GM06990 (cell line): Measurements from ENCODE around the gene PIEZO1.
A peak's percentile ranks its signal among the peaks of the same experiment; 100 is the strongest.

Experiments used
- DNase-seq: peaks from one replicate; pipeline ENCODE4 v3.0.0-alpha.2; 2011; ENCODE audit not compliant: insufficient read length; ENCODE audit errors: extremely low read depth
- H3K27me3 ChIP-seq: replicated peaks from 2 replicates; pipeline ENCODE4 v1.6.0; 2011; ENCODE audit warnings: low read length; ENCODE audit not compliant: control insufficient read depth, insufficient read depth
- H3K36me3 ChIP-seq: 2 replicates; pipeline ENCODE4 v1.5.1; 2011; ENCODE audit warnings: low read length; ENCODE audit not compliant: control insufficient read depth, insufficient read depth
- H3K4me3 ChIP-seq: replicated peaks from 2 replicates; pipeline ENCODE4 v1.5.1; 2011; ENCODE audit warnings: low read depth, mild to moderate bottlenecking, control low read depth, low read length
- TF ChIP-seq, protein P1 (sequence below): IDR thresholded peaks from 2 replicates; pipeline ENCODE4 v1.5.1; 2011; ENCODE audit warnings: low read length, control low read depth, mild to moderate bottlenecking, inconsistent platforms; ENCODE audit not compliant: insufficient read depth, poor library complexity, severe bottlenecking

The PIEZO1 gene

DNA sequence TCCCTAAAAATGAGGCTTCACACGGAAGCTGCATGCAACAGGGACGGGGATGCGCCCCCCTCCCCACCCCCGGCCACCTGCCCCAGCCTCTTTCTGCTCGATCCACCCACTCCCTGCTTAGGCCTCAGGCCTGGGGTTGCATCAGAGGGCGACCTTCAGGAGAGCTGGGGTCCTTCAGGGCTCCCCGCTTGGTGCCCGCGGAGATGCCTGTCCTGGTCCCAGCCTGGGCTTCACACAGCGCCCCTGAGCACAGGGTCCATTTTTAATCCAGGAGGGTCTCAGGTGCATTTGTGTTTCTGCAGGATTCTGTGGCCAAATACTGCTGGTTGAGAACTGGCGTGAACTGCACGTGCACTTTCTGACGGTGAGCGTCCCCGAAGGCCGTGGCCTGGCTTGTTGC lies 34.1 kb upstream of the PIEZO1 start:
- Histone ChIP-seq H3K36me3 (peaks cover 1% of the 10 kb centered on the region), H3K27me3 (no peaks in the 10 kb centered on the region), H3K4me3 (no peak overlapping the region)
- no peak for DNase-seq
- TF ChIP-seq, protein P1, sequence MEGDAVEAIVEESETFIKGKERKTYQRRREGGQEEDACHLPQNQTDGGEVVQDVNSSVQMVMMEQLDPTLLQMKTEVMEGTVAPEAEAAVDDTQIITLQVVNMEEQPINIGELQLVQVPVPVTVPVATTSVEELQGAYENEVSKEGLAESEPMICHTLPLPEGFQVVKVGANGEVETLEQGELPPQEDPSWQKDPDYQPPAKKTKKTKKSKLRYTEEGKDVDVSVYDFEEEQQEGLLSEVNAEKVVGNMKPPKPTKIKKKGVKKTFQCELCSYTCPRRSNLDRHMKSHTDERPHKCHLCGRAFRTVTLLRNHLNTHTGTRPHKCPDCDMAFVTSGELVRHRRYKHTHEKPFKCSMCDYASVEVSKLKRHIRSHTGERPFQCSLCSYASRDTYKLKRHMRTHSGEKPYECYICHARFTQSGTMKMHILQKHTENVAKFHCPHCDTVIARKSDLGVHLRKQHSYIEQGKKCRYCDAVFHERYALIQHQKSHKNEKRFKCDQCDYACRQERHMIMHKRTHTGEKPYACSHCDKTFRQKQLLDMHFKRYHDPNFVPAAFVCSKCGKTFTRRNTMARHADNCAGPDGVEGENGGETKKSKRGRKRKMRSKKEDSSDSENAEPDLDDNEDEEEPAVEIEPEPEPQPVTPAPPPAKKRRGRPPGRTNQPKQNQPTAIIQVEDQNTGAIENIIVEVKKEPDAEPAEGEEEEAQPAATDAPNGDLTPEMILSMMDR, result no peak

DNA sequence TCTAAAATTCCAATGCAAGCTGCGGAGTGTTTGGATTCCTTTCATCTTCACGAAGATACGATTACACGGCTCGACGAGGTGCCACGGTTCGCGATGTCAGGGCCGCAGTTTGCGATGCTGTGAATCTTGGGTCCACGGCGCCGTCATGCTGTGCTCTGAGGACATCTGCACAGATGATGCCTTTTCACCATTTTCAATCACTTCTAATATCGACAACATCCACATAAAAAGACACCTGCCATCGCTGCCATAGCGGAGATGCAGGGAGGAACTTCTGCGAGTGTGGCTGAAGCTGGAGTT lies 33.5 kb upstream of the PIEZO1 start:
- Histone ChIP-seq H3K36me3 (peaks cover 1% of the 10 kb centered on the region), H3K4me3 (no peak overlapping the region), H3K27me3 (no peaks in the 10 kb centered on the region)
- TF ChIP-seq, protein P1, result no peak
- no peak for DNase-seq

DNA sequence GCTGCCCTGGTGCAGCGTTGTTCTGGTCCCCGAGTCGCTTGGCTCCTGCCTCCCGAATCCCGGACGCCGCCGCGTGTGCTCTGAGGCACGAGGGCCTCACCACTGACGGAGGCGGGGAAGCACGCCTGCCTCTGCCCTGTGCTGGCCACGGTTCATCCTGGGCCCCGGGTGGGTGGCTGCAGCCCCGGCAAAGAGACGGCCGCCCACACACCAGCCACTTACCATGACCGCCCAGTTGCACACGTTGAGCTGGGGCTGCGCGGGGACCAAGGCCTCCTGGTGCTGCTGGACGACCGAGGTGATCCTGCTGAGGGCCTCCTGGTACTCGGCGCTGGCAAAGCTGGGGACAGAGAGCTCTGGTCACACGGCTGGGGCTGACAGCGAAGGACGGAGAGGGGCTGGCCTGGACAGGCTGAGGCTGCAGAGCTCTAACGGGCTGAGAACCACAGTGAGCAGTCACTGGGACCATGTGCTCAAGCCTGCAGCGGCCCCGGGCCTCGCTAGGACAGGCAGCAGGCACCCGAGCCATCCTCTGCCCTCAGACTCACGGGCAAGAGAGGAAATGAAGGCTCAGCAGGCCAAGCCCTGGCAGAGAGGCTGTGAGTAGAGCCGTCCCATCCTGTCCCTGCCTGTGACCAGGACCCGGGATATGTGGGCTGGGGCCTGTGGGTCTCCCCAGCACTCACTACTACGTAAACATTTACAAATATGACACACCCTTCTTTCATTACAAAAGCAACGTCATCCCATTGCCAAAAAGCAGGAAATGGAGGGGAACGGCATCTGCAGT lies 33.0 kb upstream of the PIEZO1 start:
- DNase-seq, result no peak
- TF ChIP-seq, protein P1, result no peak
- H3K4me3 ChIP-seq, result no peak overlapping the region
- H3K36me3 ChIP-seq, result peaks cover 1% of the 10 kb centered on the region
- H3K27me3 ChIP-seq, result no peaks in the 10 kb centered on the region

DNA sequence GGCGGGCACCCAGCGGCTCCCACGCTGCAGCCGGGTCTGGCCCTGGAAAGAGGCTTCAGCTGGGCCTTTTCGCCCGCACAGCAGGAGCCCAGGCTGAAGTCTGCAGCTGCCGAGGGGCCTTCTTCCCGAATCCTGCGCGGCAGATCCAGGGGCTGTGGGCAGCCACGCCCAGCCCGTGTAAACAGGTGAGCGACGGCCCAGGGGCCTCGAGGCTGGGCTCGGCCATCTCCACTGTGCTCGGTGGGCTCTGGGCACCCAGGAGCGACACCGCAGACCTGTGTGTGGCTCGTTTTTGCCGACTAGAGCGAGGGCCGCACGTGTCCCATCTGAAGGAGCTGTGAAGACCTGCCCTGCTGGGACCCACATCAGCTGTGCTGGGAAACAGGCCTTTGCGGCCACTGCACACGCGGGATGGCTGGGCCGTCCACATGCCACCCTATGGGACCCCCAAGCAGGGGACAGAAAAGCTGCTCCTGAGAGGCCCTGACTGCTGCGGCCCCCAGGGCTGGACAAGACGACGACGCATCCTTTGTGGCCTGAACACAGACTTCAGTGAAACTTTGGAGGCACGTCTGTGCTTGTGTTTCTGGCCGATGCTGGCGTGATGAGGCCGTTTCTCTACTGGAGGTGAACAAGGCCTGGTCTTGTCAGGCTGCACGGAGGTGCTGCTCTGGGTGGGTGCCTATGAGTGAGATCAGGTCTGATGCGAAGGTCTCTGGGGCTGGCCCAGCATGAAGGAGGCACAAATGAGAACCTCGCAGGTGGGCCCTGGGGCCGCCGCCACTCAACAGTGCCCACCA lies 31.9 kb upstream of the PIEZO1 start:
- no peak for DNase-seq
- Histone ChIP-seq H3K36me3 (no peaks in the 10 kb centered on the region; the same call in 1 of the 2 replicates), H3K27me3 (no peaks in the 10 kb centered on the region), H3K4me3 (no peak overlapping the region)
- TF ChIP-seq, protein P1, result no peak

DNA sequence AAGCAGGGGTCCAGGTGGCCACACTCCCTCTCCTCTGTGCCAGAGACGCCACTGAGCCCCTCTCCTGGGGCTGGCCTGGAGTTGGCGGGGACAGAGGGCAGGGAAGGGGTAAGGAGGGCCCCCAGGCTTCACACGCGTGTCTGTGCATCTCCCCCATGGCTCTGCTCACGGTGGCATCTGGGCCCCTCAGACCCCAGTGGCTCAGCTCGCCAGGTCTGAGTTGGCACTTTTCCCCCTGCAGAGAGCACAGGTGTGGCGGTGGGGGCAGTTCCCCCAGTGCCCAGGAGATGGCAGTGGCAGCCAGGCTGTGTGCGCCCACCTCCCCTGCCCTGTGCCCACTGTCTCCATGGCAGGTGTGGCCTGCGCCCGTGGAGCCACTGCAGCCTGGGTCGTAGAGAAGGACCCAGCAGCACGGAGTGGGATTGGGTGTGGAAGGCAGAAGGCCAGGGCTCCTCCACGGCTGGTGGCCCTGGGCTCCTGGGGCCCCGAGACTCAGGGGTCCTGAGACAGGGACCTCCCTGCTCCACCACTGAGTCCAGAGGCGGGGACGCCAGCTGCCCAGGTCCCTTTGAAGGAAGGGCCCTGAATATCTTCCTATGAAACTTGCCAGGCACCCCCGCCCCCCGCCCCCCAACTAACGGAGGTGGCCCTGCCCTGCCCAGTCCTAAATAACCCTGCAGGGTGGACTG lies 31.0 kb upstream of the PIEZO1 start:
- no peaks in the 10 kb centered on the region for H3K27me3 ChIP-seq
- no peak overlapping the region for H3K4me3 ChIP-seq
- TF ChIP-seq, protein P1, result peak; percentile 90
- peak; percentile 61 for DNase-seq
- no peaks in the 10 kb centered on the region; the same call in 1 of the 2 replicates for H3K36me3 ChIP-seq
